Erythroblast (primary cell): ENCODE data around the gene CDK2AP2.
"Not testable (repeated sequence)": the region's sequence is repeated elsewhere in the genome, so short reads cannot be mapped to it uniquely, and the experiment has no call there.

Experiments used
- DNase-seq, 2 experiments: peaks; one replicate each; lab custom pipeline; 2025; lab: John Stamatoyannopoulos, UW
- GATA1 ChIP-seq: IDR thresholded peaks from 2 replicates; pipeline ENCODE4 v1.6.1; 2011; ENCODE audit warnings: low read depth, mild to moderate bottlenecking, control low read depth, low read length, moderate library complexity
- POLR2A ChIP-seq: IDR thresholded peaks from 2 replicates; pipeline ENCODE4 v1.6.1; 2011; ENCODE audit warnings: mild to moderate bottlenecking, low read length

Gene CDK2AP2, protein sequence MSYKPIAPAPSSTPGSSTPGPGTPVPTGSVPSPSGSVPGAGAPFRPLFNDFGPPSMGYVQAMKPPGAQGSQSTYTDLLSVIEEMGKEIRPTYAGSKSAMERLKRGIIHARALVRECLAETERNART

DNA sequence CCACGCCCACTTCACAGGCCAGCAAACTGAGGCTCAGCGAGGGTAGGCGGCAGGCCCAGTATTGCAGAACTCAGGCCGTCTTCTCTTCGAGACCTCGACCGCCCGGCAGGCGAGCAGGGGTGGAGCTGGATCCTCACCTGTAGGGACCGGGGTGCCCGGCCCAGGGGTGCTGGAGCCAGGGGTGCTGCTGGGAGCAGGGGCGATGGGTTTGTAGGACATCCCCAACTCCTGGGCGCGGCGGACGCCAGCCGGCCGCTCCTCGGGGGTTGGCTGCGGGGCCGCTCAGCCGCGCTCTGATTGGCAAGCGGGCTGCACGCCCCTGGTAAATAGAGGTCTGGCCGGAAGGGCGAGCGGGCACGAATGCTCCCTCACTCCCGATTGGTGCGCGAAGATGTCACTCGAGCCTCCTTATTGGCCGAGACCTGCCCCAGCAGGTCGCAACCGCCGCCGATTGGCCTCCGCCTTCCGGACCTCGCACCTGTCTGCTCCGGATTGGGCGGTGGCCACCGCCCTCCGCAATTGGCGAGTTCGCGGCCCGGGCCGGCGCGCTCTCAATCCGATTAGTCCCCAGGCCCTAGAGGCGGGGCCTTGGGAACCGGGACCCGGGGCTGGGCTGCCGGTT is at the start of gene CDK2AP2:
CDK2AP2 (minus strand) TSS at position 299 of the 622 bp plus-strand sequence; CDS start at position 219, 80 bp downstream.
- TF ChIP-seq GATA1 (no peak), POLR2A (no peak)
- DNase-seq = peak; percentile 99 to 100

GRCh38 chr11:67556244-67556643 is 48.3 kb upstream of the CDK2AP2 start:
- TF ChIP-seq GATA1 = no peak
- no peak for TF ChIP-seq POLR2A
- DNase-seq = no peak

DNA sequence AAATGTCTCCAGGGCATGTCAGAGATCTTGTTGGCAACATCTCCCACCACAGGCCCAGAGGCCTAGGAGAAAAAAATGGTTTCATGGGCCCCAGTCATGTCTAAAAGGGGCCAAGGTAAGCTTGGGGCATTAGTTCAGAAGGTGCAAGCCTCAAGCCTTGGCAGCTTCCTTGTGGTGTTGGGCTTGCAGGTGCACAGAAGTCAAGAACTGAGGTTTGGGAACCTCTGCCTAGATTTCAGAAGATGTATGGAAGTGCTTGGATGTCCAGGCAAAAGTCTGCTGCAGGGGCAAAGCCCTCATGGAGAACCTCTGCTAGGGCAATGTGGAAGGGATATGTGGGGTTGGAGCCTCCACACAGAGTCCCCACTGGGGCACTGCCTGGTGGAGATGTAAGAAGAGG is 43.7 kb upstream of the CDK2AP2 start:
- not testable (repeated sequence) for DNase-seq

DNA sequence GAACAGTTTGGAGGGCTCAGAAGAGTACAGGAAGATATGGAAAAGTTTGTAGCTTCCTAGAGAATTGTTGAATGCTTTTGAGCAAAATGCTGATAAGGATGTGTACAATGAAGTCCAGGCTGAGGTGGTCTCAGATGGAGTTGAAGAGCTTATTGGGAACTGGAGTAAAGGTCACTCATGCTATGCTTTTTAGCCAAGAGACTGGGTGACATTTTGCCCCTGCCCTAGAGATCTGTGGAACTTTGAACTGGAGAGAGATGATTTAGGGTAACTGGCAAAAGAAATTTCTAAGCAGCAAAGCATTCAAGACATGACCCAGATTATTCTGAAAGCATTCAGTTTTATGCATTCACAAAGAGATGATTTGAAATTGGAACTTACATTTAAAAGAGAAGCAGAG is 43.2 kb upstream of the CDK2AP2 start:
- no peak for TF ChIP-seq GATA1
- TF ChIP-seq POLR2A = no peak
- DNase-seq = no peak

- no peak for TF ChIP-seq POLR2A
- no peak for TF ChIP-seq GATA1
- DNase-seq = no peak
These were observed 40.7 kb upstream of the CDK2AP2 start for GRCh38 chr11:67548555-67549110.

DNA sequence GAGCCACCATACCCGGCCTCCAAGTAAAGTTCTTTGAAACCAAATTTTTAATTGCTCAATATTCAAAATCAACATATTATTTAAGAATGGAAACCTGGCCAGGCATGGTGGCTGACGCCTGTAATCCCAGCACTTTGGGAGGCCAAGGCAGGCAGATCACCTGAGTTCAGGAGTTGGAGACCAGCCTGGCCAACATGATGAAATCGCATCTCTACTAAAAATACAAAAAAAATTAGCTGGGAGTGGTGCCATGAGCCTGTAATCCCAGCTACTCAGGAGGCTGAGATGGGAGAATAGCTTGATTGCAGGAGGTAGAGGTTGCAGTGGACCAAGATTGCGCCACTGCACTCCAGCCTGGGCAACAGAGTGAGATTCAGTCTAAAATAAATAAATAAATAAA is 40.1 kb upstream of the CDK2AP2 start:
- DNase-seq = not testable (repeated sequence)

- TF ChIP-seq GATA1 (no peak), POLR2A (no peak)
- DNase-seq = peak; percentile 78 to 81
These were observed 37.3 kb upstream of the CDK2AP2 start for GRCh38 chr11:67545280-67545679.

- no peak for DNase-seq
- no peak for TF ChIP-seq POLR2A
- TF ChIP-seq GATA1 = no peak
These were observed 36.8 kb upstream of the CDK2AP2 start for GRCh38 chr11:67544616-67545242.

GRCh38 chr11:67543585-67543984 is 35.6 kb upstream of the CDK2AP2 start:
- TF ChIP-seq POLR2A (no peak), GATA1 (no peak)
- DNase-seq = no peak

DNA sequence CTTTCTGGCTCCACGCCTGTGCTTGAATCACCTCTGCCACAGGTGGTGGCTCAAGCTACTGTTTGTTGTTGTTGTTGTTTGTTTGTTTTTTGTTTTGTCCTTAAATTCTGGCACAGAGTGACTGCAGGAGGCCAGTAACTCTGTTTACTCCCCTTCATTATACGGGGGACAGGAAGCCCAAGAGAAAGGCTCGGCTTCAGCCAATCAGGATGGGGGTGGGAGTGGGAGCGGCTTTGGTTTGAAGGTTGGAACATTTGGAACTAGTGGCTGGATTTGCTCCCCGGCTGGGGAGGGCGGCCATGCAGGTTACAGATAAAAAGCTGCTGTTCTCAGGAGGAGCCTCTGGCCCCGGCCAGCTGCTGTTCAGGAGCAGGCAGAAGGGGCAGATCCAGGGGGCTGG is 35.0 kb upstream of the CDK2AP2 start:
- TF ChIP-seq POLR2A = no peak
- no peak for TF ChIP-seq GATA1
- no peak for DNase-seq

DNA sequence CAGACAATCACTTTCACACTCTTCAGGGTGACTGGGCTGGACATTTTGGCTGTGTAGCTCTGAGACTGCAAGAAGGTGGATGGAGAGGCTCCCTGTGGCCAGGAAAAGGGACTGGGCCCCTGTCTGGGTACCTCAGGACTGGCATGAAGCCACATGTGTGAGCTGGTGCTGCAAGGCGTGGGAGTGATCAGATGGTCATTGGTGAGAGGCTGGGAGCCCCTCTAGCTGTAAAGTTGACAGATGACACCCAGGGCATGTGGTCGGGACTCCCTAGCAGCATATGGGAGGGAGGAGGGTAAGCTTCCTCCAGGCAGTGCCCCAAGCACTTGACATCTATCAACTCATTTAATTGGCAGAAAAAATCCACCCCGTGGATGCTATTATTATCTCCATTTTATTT is 34.2 kb upstream of the CDK2AP2 start:
- DNase-seq = no peak
- TF ChIP-seq POLR2A (no peak), GATA1 (no peak)

DNA sequence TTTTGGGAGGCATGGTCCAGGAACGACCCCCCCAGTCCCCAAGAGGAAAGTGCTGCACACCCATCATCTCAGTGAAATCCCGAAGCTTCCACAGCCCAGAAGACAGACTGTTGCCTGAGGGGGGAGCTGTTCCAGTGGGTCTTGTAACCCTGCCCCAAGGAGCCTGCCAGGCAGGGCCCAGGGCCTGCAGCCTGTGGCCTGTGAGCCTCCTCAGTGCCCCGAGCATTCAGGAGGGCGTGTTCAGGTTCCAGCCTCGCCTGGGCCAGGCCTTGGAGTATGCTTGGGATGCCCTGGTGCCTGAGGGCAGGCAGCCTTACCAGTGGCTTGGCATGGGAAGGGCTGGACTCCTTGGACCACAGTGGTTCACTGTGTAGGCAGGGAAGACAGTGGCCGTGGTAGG is 33.2 kb upstream of the CDK2AP2 start:
- DNase-seq = no peak
- no peak for TF ChIP-seq POLR2A
- no peak for TF ChIP-seq GATA1

GRCh38 chr11:67539550-67539949 is 31.6 kb upstream of the CDK2AP2 start:
- TF ChIP-seq POLR2A = no peak
- no peak for TF ChIP-seq GATA1
- peak in 1 of 2 experiments; percentile 20 for DNase-seq

DNA sequence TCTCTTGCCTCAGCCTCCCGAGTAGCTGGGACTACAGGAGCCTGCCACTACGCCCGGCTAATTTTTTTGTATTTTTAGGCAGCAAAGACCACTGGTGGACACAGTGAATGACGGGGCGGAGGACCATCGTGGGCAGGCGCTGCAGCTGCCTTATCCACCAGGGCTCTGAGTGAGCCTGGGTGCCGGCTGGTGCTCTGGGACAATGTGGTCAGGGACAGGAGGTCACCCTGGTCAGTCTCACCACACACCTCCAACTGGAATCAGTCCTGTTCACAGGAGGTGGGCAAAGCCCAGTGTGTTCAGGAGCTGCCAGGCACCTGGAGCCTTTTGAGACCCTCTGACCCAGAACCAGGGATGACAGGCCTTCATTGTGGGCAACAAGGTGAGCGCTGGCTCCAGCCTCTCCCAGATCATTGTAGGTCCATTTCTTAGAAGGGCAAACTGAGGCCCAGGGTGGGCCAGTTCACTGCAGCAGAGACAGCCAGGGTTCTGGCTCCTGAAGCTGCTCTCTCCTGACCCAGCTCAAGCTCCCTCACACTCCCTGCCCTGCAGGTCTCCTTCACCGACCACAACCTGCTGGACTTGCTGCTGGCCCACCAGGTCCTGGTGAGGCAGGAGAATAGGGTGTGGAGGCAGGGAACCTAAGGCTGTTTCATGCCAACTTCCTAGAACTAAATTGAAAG is 31.0 kb upstream of the CDK2AP2 start:
- no peak for TF ChIP-seq POLR2A
- TF ChIP-seq GATA1 = no peak
- DNase-seq = no peak

GRCh38 chr11:67538306-67538705 is 30.3 kb upstream of the CDK2AP2 start:
- DNase-seq = no peak
- TF ChIP-seq POLR2A = no peak
- TF ChIP-seq GATA1 = no peak
